Endothelial cell of umbilical vein (primary cell): Measurements from ENCODE around the gene CSRP1. TPM values are rescaled to one million over a fixed set of nuclear protein-coding genes. Genes with fewer than 3 reads are reported as not detected.

Experiments
- BruUV-seq: library from RNA; stranded (reverse); fragments of 400-500 nt; replicated peaks from 2 replicates; lab custom pipeline; 2021; lab: Mats Ljungman, UMichigan
- CTCF ChIA-PET: fragments of 300-600, 350-600 bp; sonication (Branson Sonifier 250); formaldehyde crosslinking; loops from one replicate; lab custom pipeline; 2021; ENCODE audit warnings: antibody characterized with exemption, inconsistent platforms; lab: Charles Lee
- POLR2A ChIA-PET: fragments of 300-600, 350-600 bp; sonication (Branson Sonifier 250); formaldehyde crosslinking; loops from one replicate; lab custom pipeline; 2021; ENCODE audit warnings: antibody characterized with exemption, inconsistent platforms; lab: Charles Lee
- DNase-seq: peaks from one replicate; pipeline ENCODE4 v3.0.0-alpha.2; 2011; ENCODE audit warnings: low read depth, low spot score
- FAIRE-seq: peaks from 2 replicates; lab custom pipeline; 2011; peaks lifted over from hg19 to GRCh38; lab: Jason Lieb, UNC
- H2AFZ ChIP-seq: 2 replicates; pipeline ENCODE4 v1.6.0; 2012; ENCODE audit warnings: low read depth, low read length, control low read depth, inconsistent platforms
- H3K27ac ChIP-seq: 2 replicates; pipeline ENCODE4 v1.5.1; 2011; ENCODE audit warnings: low read depth, mild to moderate bottlenecking, control low read depth, low read length, moderate library complexity; ENCODE audit not compliant: insufficient read depth
- H3K27me3 ChIP-seq, 2 experiments: 2 replicates each; pipeline versions ENCODE4 v1.6.0 to v1.6.1; 2011; ENCODE audit warnings: low read length in 2 of 2, mixed read lengths in 1 of 2; ENCODE audit not compliant: control insufficient read depth in 2 of 2, insufficient read depth in 2 of 2
- H3K36me3 ChIP-seq, 2 experiments: 2 replicates in 1 of 2; 3 replicates in 1 of 2; pipeline ENCODE4 v1.5.1; 2011; ENCODE audit warnings: low read length in 2 of 2, mild to moderate bottlenecking in 1 of 2, moderate library complexity in 1 of 2; ENCODE audit not compliant: control insufficient read depth in 2 of 2, insufficient read depth in 2 of 2; ENCODE audit errors: extremely low read depth in 1 of 2
- H3K4me1 ChIP-seq: 3 replicates; pipeline ENCODE4 v1.5.1; 2011; ENCODE audit warnings: mild to moderate bottlenecking, low read length; ENCODE audit not compliant: control insufficient read depth, insufficient read depth; ENCODE audit errors: extremely low read depth
- H3K4me2 ChIP-seq: 2 replicates; pipeline ENCODE4 v1.6.1; 2011; ENCODE audit warnings: low read length, control low read depth, mixed read lengths; ENCODE audit not compliant: insufficient read depth
- H3K4me3 ChIP-seq, 3 experiments: fragments of 200-600 bp in 1 of 3; sonication (generic), shearing (Covaris generic) in 1 of 3; replicated peaks in 1 of 3; 2 replicates each; pipeline ENCODE4 v1.5.1; 2011 to 2016; ENCODE audit warnings: control low read depth in 3 of 3, low read length in 3 of 3, mild to moderate bottlenecking in 2 of 3, inconsistent platforms in 1 of 3, low read depth in 1 of 3, moderate library complexity in 1 of 3; ENCODE audit not compliant: insufficient read depth in 1 of 3
- H3K79me2 ChIP-seq: 2 replicates; pipeline ENCODE4 v1.6.0; 2012; ENCODE audit warnings: low read length, inconsistent platforms; ENCODE audit not compliant: control insufficient read depth, insufficient read depth
- H3K9ac ChIP-seq: replicated peaks from 2 replicates; pipeline ENCODE3; 2011; ENCODE audit warnings: low read length, control low read depth; ENCODE audit not compliant: insufficient read depth; ENCODE audit errors: extremely low read depth
- H3K9me1 ChIP-seq: replicated peaks from 3 replicates; pipeline ENCODE4 v1.6.0; 2011; ENCODE audit warnings: mild to moderate bottlenecking, low read length; ENCODE audit not compliant: control insufficient read depth, insufficient read depth; ENCODE audit errors: extremely low read depth
- H3K9me3 ChIP-seq: replicated peaks from 2 replicates; pipeline ENCODE4 v1.5.1; 2012; ENCODE audit warnings: low read length, inconsistent platforms; ENCODE audit not compliant: control insufficient read depth, insufficient read depth
- H4K20me1 ChIP-seq: replicated peaks from 2 replicates; pipeline ENCODE3; 2011; ENCODE audit warnings: mild to moderate bottlenecking, low read length; ENCODE audit not compliant: control insufficient read depth, insufficient read depth; ENCODE audit errors: extremely low read depth
- CTCF ChIP-seq, 2 donors: IDR thresholded peaks; 1 replicate in 1 of 2; 2 replicates in 1 of 2; pipeline ENCODE4 v1.5.1; 2011; ENCODE audit warnings: low read length in 2 of 2, mild to moderate bottlenecking in 2 of 2, moderate library complexity in 2 of 2, control low read depth in 1 of 2, inconsistent platforms in 1 of 2, low read depth in 1 of 2; ENCODE audit not compliant: insufficient read depth in 1 of 2; ENCODE audit errors: extremely low read depth in 1 of 2
- EZH2 ChIP-seq: IDR thresholded peaks from 2 replicates; pipeline ENCODE4 v1.6.1; 2012; ENCODE audit warnings: borderline replicate concordance, low read depth, mild to moderate bottlenecking, moderate library complexity, low read length, inconsistent platforms; ENCODE audit not compliant: severe bottlenecking
- FOS ChIP-seq: IDR thresholded peaks from 2 replicates; pipeline ENCODE4 v1.6.1; 2011; ENCODE audit warnings: mild to moderate bottlenecking, low read length, moderate library complexity, borderline replicate concordance; ENCODE audit not compliant: insufficient read depth
- GATA2 ChIP-seq: IDR thresholded peaks from 2 replicates; pipeline ENCODE4 v1.7.0; 2011; ENCODE audit warnings: low read depth, mild to moderate bottlenecking, moderate library complexity, mixed read lengths, low read length; ENCODE audit not compliant: insufficient read length, insufficient read depth
- MAX ChIP-seq: IDR thresholded peaks from 2 replicates; pipeline ENCODE4 v1.6.1; 2011; ENCODE audit not compliant: insufficient read depth, insufficient read length
- MYC ChIP-seq: IDR thresholded peaks from one replicate; pipeline ENCODE4 v1.6.1; 2011; ENCODE audit warnings: mild to moderate bottlenecking, low read depth, low read length
- POLR2A ChIP-seq: IDR thresholded peaks from 2 replicates; pipeline ENCODE4 v1.6.1; 2012; ENCODE audit warnings: low read depth, mild to moderate bottlenecking, control low read depth, low read length
- POLR2AphosphoS5 ChIP-seq: IDR thresholded peaks from 2 replicates; pipeline ENCODE4 v1.6.1; 2012; ENCODE audit warnings: low read depth, mild to moderate bottlenecking, control low read depth, low read length, moderate library complexity; ENCODE audit not compliant: insufficient read depth
- dilution Hi-C: fragments of 300-500 bp; cut with MboI; formaldehyde crosslinking; loops from one replicate; pipeline ENCODE4 v1.15.0; 2019; ENCODE audit warnings: low sequenced_read_pairs; ENCODE audit not compliant: extremely low pct_ligation_motif_present
- intact Hi-C: fragments of 100-400 bp; cut with micrococcal nuclease; formaldehyde crosslinking; loops from one replicate; pipeline ENCODE4 v1.10.0; 2022
- polyA plus RNA-seq, 4 experiments: library from polyadenylated mRNA; depleted of rRNA in 3 of 4; stranded (reverse) in 3 of 4; unstranded in 1 of 4; fragments of >200 nt; gene quantifications; 2 replicates each; pipeline versions ENCODE4 v1.2.1 to v1.2.3, GENCODE V29; 2011 to 2012; ENCODE audit warnings: missing spikeins in 1 of 4
- total RNA-seq: library from RNA; stranded (reverse); gene quantifications from 2 replicates; pipeline ENCODE4 v1.2.3, GENCODE V29; 2021

The CSRP1 gene
- total and polyA plus RNA-seq, 2 donors (not counting 3 experiments of a cell fraction or from before 2014, with no cell fraction given) = 393 to 510 TPM

- Histone ChIP-seq H3K79me2 (no peaks in the 10 kb centered on the region), H2AFZ (no peak overlapping the region), H4K20me1 (no peaks in the 10 kb centered on the region), H3K27ac (no peak overlapping the region), H3K9ac (no peak overlapping the region), H3K27me3 (peaks cover 0 to 2% of the 10 kb centered on the region in 2 experiments), H3K4me2 (no peak overlapping the region), H3K4me1 (no peaks in the 10 kb centered on the region), H3K9me1 (no peaks in the 10 kb centered on the region), H3K9me3 (no peaks in the 10 kb centered on the region), H3K4me3 (no peak overlapping the region), H3K36me3 (no peaks in the 10 kb centered on the region)
- ChIA-PET CTCF (interaction anchor here (0.5 to 9.3 kb wide), 30 partner anchors 8 to 347 kb away, joined by 3 to 148 read pairs (median 4); partner anchors contain the start of gene PHLDA3), POLR2A (interaction anchor here (1.0 to 1.5 kb wide), 3 partner anchors 13 to 21 kb away, joined by 3 to 6 read pairs (median 3); partner anchors contain the start of gene PHLDA3)
- TF ChIP-seq CTCF (IDR thresholded peaks at IDR 0.05; ENCODE audit: extremely low read depth in 1 of 2, insufficient read depth in 1 of 2, low read depth in 1 of 2, low read length in 2 of 2) (peak; percentile 72 to 80), EZH2 (no peak)
- FAIRE-seq (peak; percentile 46), DNase-seq (peak; percentile 57)
- no TSS peak for BruUV-seq
- intact Hi-C loops = loop anchor here (1.0 to 2.0 kb wide), 3 partner anchors 21 to 65 kb away; partner anchors contain the start of gene PHLDA3
- dilution Hi-C loops = no loop called here
Observed at GRCh38 chr1:201447903-201448871, 58.7 kb downstream of the CSRP1 start.

- CTCF ChIA-PET = interaction anchor here (1.3 to 9.3 kb wide), 5 partner anchors 9 to 68 kb away, joined by 4 to 148 read pairs (median 73); no protein-coding TSS in a partner anchor
- Histone ChIP-seq H4K20me1 (no peaks in the 10 kb centered on the region), H3K9me3 (no peaks in the 10 kb centered on the region), H3K4me2 (no peak overlapping the region), H3K9ac (no peak overlapping the region), H3K4me3 (no peak overlapping the region), H3K27ac (no peak overlapping the region), H3K4me1 (no peaks in the 10 kb centered on the region), H3K9me1 (no peaks in the 10 kb centered on the region), H3K79me2 (no peaks in the 10 kb centered on the region), H2AFZ (no peak overlapping the region), H3K27me3 (peaks cover 5 to 14% of the 10 kb centered on the region in 2 experiments), H3K36me3 (no peaks in the 10 kb centered on the region)
- intact Hi-C loops = no loop called here
- POLR2A ChIA-PET = no interaction called here
- no peak for FAIRE-seq
- no peak for TF ChIP-seq POLR2AphosphoS5
- no peak for TF ChIP-seq FOS
- no peak for TF ChIP-seq MYC
- no peak for TF ChIP-seq GATA2
- TF ChIP-seq MAX = no peak
- no peak for TF ChIP-seq POLR2A
- BruUV-seq = no TSS peak
- dilution Hi-C loops = no loop called here
- DNase-seq = no peak
Observed at GRCh38 chr1:201445310-201445709, 61.6 kb downstream of the CSRP1 start.
